T-helper 2 cell treated with Interferon-gamma antibody and Interleukin-4, amounts not matched to agents 100 ng/mL and 5 ng/mL, for 36 hours (primary cell): ENCODE results near the gene ACTN4. TPM values are rescaled to one million over a fixed set of nuclear protein-coding genes. Genes with fewer than 3 reads are reported as not detected.

ENCODE experiments used
- intact Hi-C: fragments of 100-400 bp; cut with micrococcal nuclease; formaldehyde crosslinking; loops from one replicate; pipeline ENCODE4 v1.15.1; 2023
- total RNA-seq: library from RNA; stranded (reverse); gene quantifications from 2 replicates; pipeline ENCODE4 v1.2.3, GENCODE V29; 2022

The ACTN4 gene
- total RNA-seq, 1 donor from 2014 or later = 425 TPM

- intact Hi-C loops = no loop called here
Measured at GRCh38 chr19:38658462-38659306, 11.2 kb downstream of the ACTN4 start.

GRCh38 chr19:38660724-38661123, 13.3 kb downstream of the ACTN4 start:
- intact Hi-C loops = no loop called here

GRCh38 chr19:38661136-38661535, 13.7 kb downstream of the ACTN4 start:
- intact Hi-C loops = no loop called here

- intact Hi-C loops = no loop called here
Measured at GRCh38 chr19:38661996-38662395, 14.5 kb downstream of the ACTN4 start.

GRCh38 chr19:38662537-38663155, 15.2 kb downstream of the ACTN4 start:
- intact Hi-C loops = no loop called here

- intact Hi-C loops = no loop called here
Measured at GRCh38 chr19:38663156-38663651, 15.8 kb downstream of the ACTN4 start.

- intact Hi-C loops = no loop called here
Measured at GRCh38 chr19:38663957-38664502, 16.6 kb downstream of the ACTN4 start.

GRCh38 chr19:38664503-38665211, 17.2 kb downstream of the ACTN4 start:
- intact Hi-C loops = no loop called here

- intact Hi-C loops = no loop called here
Measured at GRCh38 chr19:38665219-38665931, 17.9 kb downstream of the ACTN4 start.

GRCh38 chr19:38665950-38666662, 18.7 kb downstream of the ACTN4 start:
- intact Hi-C loops = no loop called here

- intact Hi-C loops = no loop called here
Measured at GRCh38 chr19:38666663-38667511, 19.4 kb downstream of the ACTN4 start.

GRCh38 chr19:38667661-38668171, 20.3 kb downstream of the ACTN4 start:
- intact Hi-C loops = no loop called here

- intact Hi-C loops = no loop called here
Measured at GRCh38 chr19:38669552-38669951, 22.1 kb downstream of the ACTN4 start.

GRCh38 chr19:38670921-38671398, 23.5 kb downstream of the ACTN4 start:
- intact Hi-C loops = no loop called here

- intact Hi-C loops = no loop called here
Measured at GRCh38 chr19:38671654-38672053, 24.2 kb downstream of the ACTN4 start.

- intact Hi-C loops = no loop called here
Measured at GRCh38 chr19:38673030-38673429, 25.6 kb downstream of the ACTN4 start.

GRCh38 chr19:38674388-38675171, 27.1 kb downstream of the ACTN4 start:
- intact Hi-C loops = no loop called here

- intact Hi-C loops = no loop called here
Measured at GRCh38 chr19:38675611-38676010, 28.2 kb downstream of the ACTN4 start.
